BLaER1 (cell line): ENCODE data around the gene MGRN1.
A peak's percentile ranks its signal among the peaks of the same experiment; 100 is the strongest.

ENCODE experiments used
- H3K27ac ChIP-seq: shearing (Covaris generic); formaldehyde crosslinking; 2 replicates; pipeline ENCODE4 v1.8.1; 2022
- H3K27me3 ChIP-seq: shearing (Covaris generic); formaldehyde crosslinking; 2 replicates; pipeline ENCODE4 v1.8.1; 2022
- H3K36me3 ChIP-seq: shearing (Covaris generic); formaldehyde crosslinking; 2 replicates; pipeline ENCODE4 v1.8.1; 2022
- H3K4me1 ChIP-seq: shearing (Covaris generic); formaldehyde crosslinking; 2 replicates; pipeline ENCODE4 v1.8.1; 2022
- H3K4me2 ChIP-seq: shearing (Covaris generic); formaldehyde crosslinking; 2 replicates; pipeline ENCODE4 v1.8.1; 2022
- H3K4me3 ChIP-seq: shearing (Covaris generic); formaldehyde crosslinking; 2 replicates; pipeline ENCODE4 v1.8.1; 2022
- H3K9ac ChIP-seq: shearing (Covaris generic); formaldehyde crosslinking; 2 replicates; pipeline ENCODE4 v1.8.1; 2022
- H3K9me3 ChIP-seq: shearing (Covaris generic); formaldehyde crosslinking; 2 replicates; pipeline ENCODE4 v1.8.1; 2022
- H4K20me1 ChIP-seq: shearing (Covaris generic); formaldehyde crosslinking; 2 replicates; pipeline ENCODE4 v1.8.1; 2022
- Cebpa-rat ChIP-seq: shearing (Covaris generic); IDR thresholded peaks from 2 replicates; pipeline ENCODE4 v1.8.1; 2022

Gene MGRN1

GRCh38 chr16:4618645-4619418 is 5.8 kb upstream of the MGRN1 start:
- Histone ChIP-seq H3K4me2 (no peak overlapping the region), H3K27ac (no peak overlapping the region), H3K36me3 (no peaks in the 10 kb centered on the region), H3K9me3 (no peaks in the 10 kb centered on the region), H3K9ac (no peak overlapping the region), H3K4me3 (no peak overlapping the region), H3K4me1 (peaks cover 31% of the 10 kb centered on the region), H3K27me3 (no peaks in the 10 kb centered on the region), H4K20me1 (peaks cover 4% of the 10 kb centered on the region)
- TF ChIP-seq Cebpa-rat, result no peak

- H3K27me3 ChIP-seq, result no peaks in the 10 kb centered on the region
- no peak overlapping the region for H3K27ac ChIP-seq
- TF ChIP-seq Cebpa-rat, result no peak
- peaks cover 37% of the 10 kb centered on the region for H3K4me1 ChIP-seq
- H3K9ac ChIP-seq, result no peak overlapping the region
- peaks cover 18% of the 10 kb centered on the region for H3K36me3 ChIP-seq
- no peaks in the 10 kb centered on the region for H3K9me3 ChIP-seq
- no peak overlapping the region for H3K4me3 ChIP-seq
- peak overlapping the region; percentile 85; the same call in 1 of the 2 replicates for H3K4me2 ChIP-seq
- peaks cover 36% of the 10 kb centered on the region for H4K20me1 ChIP-seq
These were observed 1.0 kb upstream of the MGRN1 start for GRCh38 chr16:4623593-4623992.

- Histone ChIP-seq H3K9me3 (no peaks in the 10 kb centered on the region; the same call in 1 of the 2 replicates), H3K4me2 (peak overlapping the region; percentile 85), H4K20me1 (peaks cover 50% of the 10 kb centered on the region), H3K9ac (peak overlapping the region; percentile 98), H3K27me3 (no peaks in the 10 kb centered on the region), H3K27ac (peak overlapping the region; percentile 99), H3K4me1 (peaks cover 41% of the 10 kb centered on the region), H3K36me3 (peaks cover 30% of the 10 kb centered on the region), H3K4me3 (peak overlapping the region; percentile 100)
- no peak for TF ChIP-seq Cebpa-rat
These were observed 367 bp downstream of the MGRN1 start for GRCh38 chr16:4624827-4625559.

- Histone ChIP-seq H3K27ac (peak overlapping the region; percentile 99), H3K36me3 (peaks cover 37% of the 10 kb centered on the region), H3K27me3 (no peaks in the 10 kb centered on the region), H3K9ac (peak overlapping the region; percentile 98), H3K4me1 (peaks cover 41% of the 10 kb centered on the region), H3K4me3 (peak overlapping the region; percentile 100), H3K9me3 (peaks cover 5% of the 10 kb centered on the region), H4K20me1 (peaks cover 57% of the 10 kb centered on the region), H3K4me2 (peak overlapping the region; percentile 85)
- TF ChIP-seq Cebpa-rat, result no peak
These were observed 1.0 kb downstream of the MGRN1 start for GRCh38 chr16:4625560-4626159.

- peaks cover 64% of the 10 kb centered on the region for H4K20me1 ChIP-seq
- peaks cover 41% of the 10 kb centered on the region for H3K4me1 ChIP-seq
- peaks cover 12% of the 10 kb centered on the region for H3K9me3 ChIP-seq
- H3K27ac ChIP-seq, result peak overlapping the region; percentile 99
- H3K36me3 ChIP-seq, result peaks cover 44% of the 10 kb centered on the region
- no peak for TF ChIP-seq Cebpa-rat
- no peaks in the 10 kb centered on the region for H3K27me3 ChIP-seq
- H3K4me3 ChIP-seq, result peak overlapping the region; percentile 100
- peak overlapping the region; percentile 98 for H3K9ac ChIP-seq
- peak overlapping the region; percentile 85 for H3K4me2 ChIP-seq
These were observed 1.8 kb downstream of the MGRN1 start for GRCh38 chr16:4626396-4626795.

- Histone ChIP-seq H3K9ac (no peak overlapping the region), H3K9me3 (peaks cover 19% of the 10 kb centered on the region), H3K4me3 (no peak overlapping the region), H3K27me3 (no peaks in the 10 kb centered on the region), H3K36me3 (peaks cover 53% of the 10 kb centered on the region), H4K20me1 (peaks cover 82% of the 10 kb centered on the region), H3K27ac (no peak overlapping the region), H3K4me1 (peaks cover 41% of the 10 kb centered on the region), H3K4me2 (peak overlapping the region; percentile 19; the same call in 1 of the 2 replicates)
- no peak for TF ChIP-seq Cebpa-rat
These were observed 3.7 kb downstream of the MGRN1 start for GRCh38 chr16:4628283-4628682.

- no peak overlapping the region for H3K9ac ChIP-seq
- H3K4me3 ChIP-seq, result no peak overlapping the region
- peaks cover 35% of the 10 kb centered on the region for H3K4me1 ChIP-seq
- no peak overlapping the region for H3K27ac ChIP-seq
- H3K4me2 ChIP-seq, result no peak overlapping the region
- TF ChIP-seq Cebpa-rat, result no peak
- no peaks in the 10 kb centered on the region for H3K27me3 ChIP-seq
- peaks cover 19% of the 10 kb centered on the region for H3K9me3 ChIP-seq
- H3K36me3 ChIP-seq, result peaks cover 80% of the 10 kb centered on the region
- H4K20me1 ChIP-seq, result peaks cover 98% of the 10 kb centered on the region
These were observed 6.8 kb downstream of the MGRN1 start for GRCh38 chr16:4631444-4631843.

GRCh38 chr16:4633910-4634635 is 9.4 kb downstream of the MGRN1 start:
- H3K27ac ChIP-seq, result no peak overlapping the region
- H3K4me1 ChIP-seq, result 0 out of 2 replicates have a peak, but pooled peaks cover 9% of the 10 kb centered on the region
- no peak overlapping the region for H3K9ac ChIP-seq
- H3K36me3 ChIP-seq, result peaks cover 86% of the 10 kb centered on the region
- no peak overlapping the region for H3K4me2 ChIP-seq
- TF ChIP-seq Cebpa-rat, result no peak
- no peaks in the 10 kb centered on the region for H3K27me3 ChIP-seq
- H3K9me3 ChIP-seq, result peaks cover 19% of the 10 kb centered on the region
- H3K4me3 ChIP-seq, result no peak overlapping the region
- H4K20me1 ChIP-seq, result peaks cover 99% of the 10 kb centered on the region

- H3K36me3 ChIP-seq, result peaks cover 87% of the 10 kb centered on the region
- H3K9ac ChIP-seq, result no peak overlapping the region
- H3K4me3 ChIP-seq, result no peak overlapping the region
- no peak overlapping the region for H3K27ac ChIP-seq
- H3K4me2 ChIP-seq, result no peak overlapping the region
- no peaks in the 10 kb centered on the region for H3K27me3 ChIP-seq
- TF ChIP-seq Cebpa-rat, result no peak
- H3K9me3 ChIP-seq, result peaks cover 19% of the 10 kb centered on the region
- H4K20me1 ChIP-seq, result peaks cover 99% of the 10 kb centered on the region
- H3K4me1 ChIP-seq, result peaks cover 14% of the 10 kb centered on the region; the same call in 1 of the 2 replicates
These were observed 10.1 kb downstream of the MGRN1 start for GRCh38 chr16:4634768-4635167.
